ENCODE data around the gene SMIM36.
"Not testable (repeated sequence)": the region's sequence is repeated elsewhere in the genome, so short reads cannot be mapped to it uniquely, and the experiment has no call there.

The SMIM36 gene

GRCh38 chr17:55413825-55414489, 97.3 kb downstream of the SMIM36 start:
- DNase-seq (ENCODE audit: low spot score), result no peak

GRCh38 chr17:55411463-55411855, 99.8 kb downstream of the SMIM36 start:
- no peak for DNase-seq (ENCODE audit: low spot score)

- no peak for DNase-seq (ENCODE audit: low spot score)
Observed at GRCh38 chr17:55410722-55411462, 100.4 kb downstream of the SMIM36 start.

DNA sequence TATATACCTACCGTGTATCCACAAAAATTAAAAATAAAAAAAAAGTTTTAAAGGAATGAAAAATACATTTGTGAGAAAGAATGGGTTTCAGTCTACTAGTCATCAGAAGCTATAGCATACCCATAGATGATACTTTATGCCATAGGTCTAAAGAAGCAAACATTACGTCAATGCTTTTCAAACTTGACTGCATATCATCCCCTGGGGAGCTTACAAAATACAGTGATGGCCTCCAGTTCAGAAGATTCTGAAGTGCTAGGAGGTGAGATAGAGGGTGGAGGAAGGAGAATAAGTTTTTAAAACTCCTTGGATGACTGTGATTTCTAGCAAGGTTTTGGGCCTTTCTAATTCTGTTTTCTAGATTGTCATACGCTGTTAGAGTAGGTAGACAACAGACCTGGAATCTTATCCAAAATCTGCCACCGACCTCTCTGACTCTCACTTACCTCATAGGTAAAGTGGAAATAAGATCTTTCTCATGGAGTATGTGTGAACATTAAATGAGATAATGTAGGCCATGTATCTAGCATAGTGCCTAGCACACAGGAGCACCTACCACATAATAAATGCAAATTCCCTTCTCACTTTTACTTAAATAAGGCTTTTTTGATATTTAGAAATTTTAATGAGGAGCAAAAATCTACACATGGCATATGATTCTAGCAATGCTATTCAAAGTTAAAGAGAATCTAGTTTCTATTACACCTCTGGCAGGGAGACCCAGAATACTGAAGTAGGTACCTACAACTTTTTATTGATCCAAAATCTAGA, 102.0 kb downstream of the SMIM36 start:
- no peak for DNase-seq (ENCODE audit: low spot score)

GRCh38 chr17:55407641-55408566, 103.3 kb downstream of the SMIM36 start:
- no peak for DNase-seq (ENCODE audit: low spot score)

- no peak for DNase-seq (ENCODE audit: low spot score)
Observed at GRCh38 chr17:55405600-55405999, 105.7 kb downstream of the SMIM36 start.

GRCh38 chr17:55404197-55404596, 107.1 kb downstream of the SMIM36 start:
- not testable (repeated sequence) for DNase-seq (ENCODE audit: low spot score)

GRCh38 chr17:55402374-55402773, 108.9 kb downstream of the SMIM36 start:
- DNase-seq (ENCODE audit: low spot score), result no peak
